ACC112 (cell line): ENCODE measurements around the gene C1orf74.
A peak's percentile ranks its signal among the peaks of the same experiment; 100 is the strongest.

Experiments
- H2AFZ ChIP-seq: fragments of 200-600 bp; sonication (generic); one replicate; pipeline ENCODE4 v1.6.0; 2017; ENCODE audit warnings: antibody characterized with exemption, low read length; ENCODE audit not compliant: unreplicated experiment
- H3K27ac ChIP-seq: fragments of 200-600 bp; sonication (generic); 2 replicates; pipeline ENCODE4 v1.5.1; 2014; ENCODE audit warnings: low read depth, mild to moderate bottlenecking, antibody characterized with exemption, low read length, moderate library complexity
- H3K27me3 ChIP-seq: fragments of 200-600 bp; sonication (generic); 2 replicates; pipeline ENCODE4 v1.6.1; 2014; ENCODE audit warnings: mild to moderate bottlenecking, antibody characterized with exemption, low read length, moderate library complexity, mixed read lengths; ENCODE audit not compliant: insufficient read depth
- H3K36me3 ChIP-seq: fragments of 200-600 bp; sonication (generic); 2 replicates; pipeline ENCODE4 v1.6.1; 2016; ENCODE audit warnings: mild to moderate bottlenecking, antibody characterized with exemption, low read length, moderate library complexity, mixed read lengths; ENCODE audit not compliant: insufficient read depth
- H3K4me1 ChIP-seq: fragments of 200-600 bp; sonication (generic); one replicate; pipeline ENCODE4 v1.6.1; 2016; ENCODE audit warnings: low read length, mixed read lengths; ENCODE audit not compliant: insufficient read depth, unreplicated experiment, control insufficient read depth
- H3K4me3 ChIP-seq: fragments of 200-600 bp; sonication (generic); 2 replicates; pipeline ENCODE4 v1.5.1; 2014; ENCODE audit warnings: mild to moderate bottlenecking, low read depth, low read length
- H3K79me2 ChIP-seq: fragments of 200-600 bp; sonication (generic); one replicate; pipeline ENCODE4 v1.6.0; 2016; ENCODE audit warnings: low read length; ENCODE audit not compliant: control insufficient read depth, unreplicated experiment, insufficient read depth

C1orf74 gene

DNA sequence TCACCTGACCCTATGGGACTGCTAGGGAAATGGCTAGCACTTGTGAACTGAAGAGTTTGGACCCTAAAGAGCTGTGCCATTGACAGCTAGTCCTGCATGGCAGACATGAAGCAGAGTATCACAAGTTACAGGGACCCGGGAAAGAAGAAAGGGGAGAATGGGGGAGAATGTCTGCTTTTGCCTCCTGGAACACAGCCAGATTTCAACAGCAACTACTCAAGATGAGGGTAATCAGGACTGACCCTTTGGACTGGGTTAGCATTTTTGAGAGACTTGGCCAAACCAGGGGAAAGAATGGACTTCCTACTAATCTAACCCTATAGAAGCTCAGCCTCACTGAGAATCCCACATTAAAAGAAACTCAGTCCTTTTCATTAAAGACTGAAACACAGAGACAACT lies 34.7 kb upstream of the C1orf74 start:
- H3K4me1 ChIP-seq: peaks cover 14% of the 10 kb centered on the region
- H3K27ac ChIP-seq: no peak overlapping the region
- no peaks in the 10 kb centered on the region for H3K27me3 ChIP-seq
- no peak overlapping the region for H3K4me3 ChIP-seq
- no peaks in the 10 kb centered on the region for H3K79me2 ChIP-seq
- no peaks in the 10 kb centered on the region for H3K36me3 ChIP-seq
- no peak overlapping the region for H2AFZ ChIP-seq

DNA sequence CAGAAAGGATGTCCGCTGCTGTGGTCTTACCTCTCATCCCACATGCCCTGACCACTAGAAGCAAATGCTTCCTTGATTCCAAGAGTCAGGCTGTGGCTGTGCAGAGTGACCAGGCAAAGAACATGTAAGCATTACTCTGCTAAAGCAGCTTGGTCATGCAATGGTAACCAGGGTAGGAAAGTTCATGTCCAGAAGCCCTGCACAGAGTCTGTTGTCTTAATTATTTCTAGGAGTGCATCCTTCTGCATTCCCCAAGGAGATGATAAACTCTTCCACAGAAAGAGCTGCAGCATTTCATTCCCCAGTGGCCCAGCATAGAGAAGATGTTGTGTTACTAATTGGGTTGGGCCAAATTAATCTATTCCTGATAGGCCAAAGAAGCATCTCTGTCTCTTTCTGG lies 33.3 kb upstream of the C1orf74 start:
- H3K79me2 ChIP-seq: no peaks in the 10 kb centered on the region
- no peak overlapping the region for H3K27ac ChIP-seq
- no peak overlapping the region for H2AFZ ChIP-seq
- H3K4me3 ChIP-seq: no peak overlapping the region
- no peaks in the 10 kb centered on the region for H3K36me3 ChIP-seq
- no peaks in the 10 kb centered on the region for H3K27me3 ChIP-seq
- H3K4me1 ChIP-seq: peaks cover 1% of the 10 kb centered on the region

DNA sequence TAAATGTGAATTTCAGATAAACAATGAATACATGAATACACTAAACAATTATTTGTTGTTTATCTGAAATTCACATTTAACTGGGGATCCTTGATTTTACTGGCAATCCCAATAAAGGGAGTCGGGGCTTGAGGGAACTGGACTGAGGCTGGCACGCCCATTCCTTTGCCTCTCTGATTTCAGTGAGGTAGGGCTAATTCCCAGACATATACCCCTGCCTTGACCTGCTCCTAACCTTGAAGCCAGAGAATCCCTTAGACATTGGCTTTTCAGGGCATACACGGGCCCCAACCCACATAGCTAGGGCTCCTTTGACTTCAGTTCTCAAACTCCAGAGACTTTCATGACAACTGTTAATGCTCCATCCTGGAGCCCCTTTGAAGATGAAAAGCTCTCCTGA lies 32.6 kb upstream of the C1orf74 start:
- Histone ChIP-seq H3K36me3 (no peaks in the 10 kb centered on the region), H3K79me2 (no peaks in the 10 kb centered on the region), H3K27me3 (no peaks in the 10 kb centered on the region)

DNA sequence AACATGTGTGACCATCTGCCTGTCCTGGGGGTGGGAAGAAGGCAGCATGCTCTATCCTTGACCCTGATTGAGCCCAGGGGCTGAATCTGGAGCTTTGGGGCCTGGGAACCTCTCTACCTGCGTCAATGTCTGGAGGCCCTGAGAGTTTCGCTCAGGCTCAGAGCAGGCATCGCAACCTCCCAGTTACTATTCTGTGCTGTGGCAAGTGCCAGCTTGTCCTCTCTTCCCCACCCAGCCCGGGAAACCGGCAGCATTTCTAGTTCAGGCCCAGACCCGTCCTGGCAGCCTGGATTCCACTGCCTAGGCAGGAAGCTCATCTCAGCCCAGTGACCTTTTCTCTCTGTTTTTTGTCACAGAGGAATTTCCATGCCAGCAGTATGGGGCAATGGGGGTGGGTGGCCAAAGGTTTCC lies 31.6 kb upstream of the C1orf74 start:
- H3K4me3 ChIP-seq: no peak overlapping the region
- H3K27ac ChIP-seq: no peak overlapping the region
- no peak overlapping the region for H2AFZ ChIP-seq

More for the DNA sequence above, 32.6 kb upstream of the C1orf74 start:
- H2AFZ ChIP-seq: no peak overlapping the region
- no peaks in the 10 kb centered on the region for H3K4me1 ChIP-seq
- no peak overlapping the region for H3K4me3 ChIP-seq
- H3K27ac ChIP-seq: no peak overlapping the region

GRCh38 chr1:209815490-209815889 lies 31.1 kb upstream of the C1orf74 start:
- Histone ChIP-seq H2AFZ (no peak overlapping the region), H3K27ac (no peak overlapping the region), H3K36me3 (no peaks in the 10 kb centered on the region), H3K79me2 (no peaks in the 10 kb centered on the region), H3K4me3 (no peak overlapping the region), H3K4me1 (no peaks in the 10 kb centered on the region), H3K27me3 (no peaks in the 10 kb centered on the region)

More for the DNA sequence above, 31.6 kb upstream of the C1orf74 start:
- no peaks in the 10 kb centered on the region for H3K4me1 ChIP-seq
- no peaks in the 10 kb centered on the region for H3K79me2 ChIP-seq
- no peaks in the 10 kb centered on the region for H3K36me3 ChIP-seq
- H3K27me3 ChIP-seq: no peaks in the 10 kb centered on the region

DNA sequence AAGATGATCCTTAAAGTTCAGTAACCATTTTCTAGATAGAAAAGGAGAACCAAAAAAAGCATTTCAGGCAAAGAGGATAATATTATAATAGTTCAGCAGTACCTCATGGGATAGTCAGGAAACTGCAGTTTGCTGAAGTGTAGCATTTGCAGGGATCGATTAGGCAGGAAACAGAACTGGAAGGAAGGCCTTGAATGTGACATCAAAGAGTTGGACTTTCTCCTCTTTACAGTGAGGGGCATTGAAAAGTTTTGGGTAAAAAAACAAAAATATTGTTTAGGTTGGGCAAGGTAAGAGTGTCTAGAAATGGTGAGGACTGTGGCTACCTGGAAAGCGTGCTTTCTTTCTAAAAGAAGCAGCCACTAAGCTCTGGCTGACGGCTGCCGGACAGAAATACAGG lies 29.5 kb upstream of the C1orf74 start:
- Histone ChIP-seq H2AFZ (no peak overlapping the region), H3K36me3 (no peaks in the 10 kb centered on the region), H3K27ac (no peak overlapping the region)

GRCh38 chr1:209810783-209811182 lies 26.4 kb upstream of the C1orf74 start:
- no peaks in the 10 kb centered on the region for H3K27me3 ChIP-seq
- H3K79me2 ChIP-seq: no peaks in the 10 kb centered on the region
- no peak overlapping the region for H3K27ac ChIP-seq
- no peaks in the 10 kb centered on the region for H3K36me3 ChIP-seq
- peaks cover 17% of the 10 kb centered on the region for H3K4me1 ChIP-seq
- H3K4me3 ChIP-seq: no peak overlapping the region
- H2AFZ ChIP-seq: no peak overlapping the region

More for the DNA sequence above, 29.5 kb upstream of the C1orf74 start:
- Histone ChIP-seq H3K4me3 (no peak overlapping the region), H3K79me2 (no peaks in the 10 kb centered on the region), H3K27me3 (no peaks in the 10 kb centered on the region), H3K4me1 (no peaks in the 10 kb centered on the region)

GRCh38 chr1:209809611-209810010 lies 25.3 kb upstream of the C1orf74 start:
- peaks cover 17% of the 10 kb centered on the region for H3K4me1 ChIP-seq
- no peaks in the 10 kb centered on the region for H3K79me2 ChIP-seq
- no peak overlapping the region for H3K27ac ChIP-seq
- H3K4me3 ChIP-seq: no peak overlapping the region
- no peak overlapping the region for H2AFZ ChIP-seq
- no peaks in the 10 kb centered on the region for H3K27me3 ChIP-seq
- no peaks in the 10 kb centered on the region for H3K36me3 ChIP-seq

DNA sequence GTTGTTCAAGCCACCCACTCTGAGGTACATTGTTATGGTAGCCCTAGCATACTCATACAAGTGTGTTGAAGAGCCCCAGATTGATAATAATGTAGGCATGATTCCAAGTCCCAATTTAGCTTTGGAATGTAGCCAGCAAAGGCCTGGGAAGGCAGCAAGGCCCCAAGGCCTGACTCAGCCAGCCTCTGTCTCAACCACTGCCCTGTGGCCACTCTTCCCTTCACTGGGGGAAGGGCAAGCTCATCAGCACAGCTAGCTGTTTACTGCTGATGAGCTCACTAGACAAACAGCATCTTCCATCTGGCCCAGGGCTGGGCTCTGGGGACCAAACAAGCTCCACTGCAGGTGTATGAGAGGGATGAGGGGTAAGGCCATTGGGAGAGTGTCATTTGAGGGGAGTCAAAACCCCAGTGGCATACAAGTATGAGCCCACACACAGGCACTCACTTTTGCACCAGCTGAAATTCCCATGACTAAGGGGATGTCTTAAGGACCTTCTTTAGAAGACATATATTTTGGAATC lies 23.8 kb upstream of the C1orf74 start:
- no peak overlapping the region for H2AFZ ChIP-seq
- H3K27ac ChIP-seq: peak overlapping the region; percentile 15; the same call in 1 of the 2 replicates
- H3K36me3 ChIP-seq: no peaks in the 10 kb centered on the region

GRCh38 chr1:209807509-209807908 lies 23.1 kb upstream of the C1orf74 start:
- H3K79me2 ChIP-seq: no peaks in the 10 kb centered on the region
- H3K27ac ChIP-seq: no peak overlapping the region; the same call in 1 of the 2 replicates
- H3K27me3 ChIP-seq: peaks cover 7% of the 10 kb centered on the region; the same call in 1 of the 2 replicates
- H3K36me3 ChIP-seq: no peaks in the 10 kb centered on the region
- no peak overlapping the region for H2AFZ ChIP-seq
- H3K4me3 ChIP-seq: no peak overlapping the region
- peaks cover 17% of the 10 kb centered on the region for H3K4me1 ChIP-seq

More for the DNA sequence above, 23.8 kb upstream of the C1orf74 start:
- H3K4me1 ChIP-seq: peaks cover 17% of the 10 kb centered on the region
- peaks cover 4% of the 10 kb centered on the region; the same call in 1 of the 2 replicates for H3K27me3 ChIP-seq
- no peaks in the 10 kb centered on the region for H3K79me2 ChIP-seq
- no peak overlapping the region for H3K4me3 ChIP-seq

- peak within 1 kb of the TSS; percentile 79 for H2AFZ ChIP-seq
- H3K27me3 ChIP-seq: peaks cover 16% of the 10 kb centered on the region; the same call in 1 of the 2 replicates
- H3K4me1 ChIP-seq: peaks cover 17% of the 10 kb centered on the region
- no peaks in the 10 kb centered on the region for H3K36me3 ChIP-seq
- no peaks in the 10 kb centered on the region for H3K79me2 ChIP-seq
- peak within 1 kb of the TSS; percentile 42; the same call in 1 of the 2 replicates for H3K27ac ChIP-seq
- peak within 1 kb of the TSS; percentile 67 for H3K4me3 ChIP-seq
Observed at GRCh38 chr1:209805875-209806760, 21.8 kb upstream of the C1orf74 start, which contains the start of gene IRF6. Gene IRF6, minus strand, starts transcription at chr1:209806142. Its CDS starts 4,729 bp downstream, at chr1:209801413.
